HG02884 (cell line): ENCODE measurements around the gene PDGFA.

Experiments
- ATAC-seq: cut with Tn5 transposase; IDR thresholded peaks from one replicate; pipeline ENCODE4 v1.9.1; 2021; ENCODE audit warnings: mild to moderate bottlenecking, moderate library complexity; ENCODE audit not compliant: unreplicated experiment

Gene PDGFA

GRCh38 chr7:491958-492713, 27.5 kb downstream of the PDGFA start:
- no peak for ATAC-seq

GRCh38 chr7:491292-491957, 28.2 kb downstream of the PDGFA start:
- no peak for ATAC-seq

GRCh38 chr7:490461-491291, 29.0 kb downstream of the PDGFA start:
- no peak for ATAC-seq

DNA sequence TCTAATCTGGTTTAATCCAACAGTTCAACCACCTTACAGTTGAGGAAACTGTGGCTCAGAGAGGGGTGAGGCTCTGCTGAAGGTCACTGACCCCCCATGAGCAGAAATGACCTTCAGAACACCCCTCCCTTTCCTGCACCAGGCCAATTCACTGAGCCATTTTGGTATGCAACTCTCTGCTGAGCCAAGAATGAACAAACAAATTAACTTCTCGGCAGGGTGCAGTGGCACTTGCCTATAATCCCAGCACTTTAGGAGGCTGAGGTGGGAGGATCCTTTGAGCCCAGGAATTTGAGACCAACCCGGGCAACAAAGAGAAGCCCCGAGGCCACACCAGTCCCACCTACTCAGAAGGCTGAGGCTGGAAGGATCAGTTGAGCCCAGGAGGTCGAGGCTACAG, 29.8 kb downstream of the PDGFA start:
- no peak for ATAC-seq

- no peak for ATAC-seq
Observed at GRCh38 chr7:486216-486743, 33.4 kb downstream of the PDGFA start.

DNA sequence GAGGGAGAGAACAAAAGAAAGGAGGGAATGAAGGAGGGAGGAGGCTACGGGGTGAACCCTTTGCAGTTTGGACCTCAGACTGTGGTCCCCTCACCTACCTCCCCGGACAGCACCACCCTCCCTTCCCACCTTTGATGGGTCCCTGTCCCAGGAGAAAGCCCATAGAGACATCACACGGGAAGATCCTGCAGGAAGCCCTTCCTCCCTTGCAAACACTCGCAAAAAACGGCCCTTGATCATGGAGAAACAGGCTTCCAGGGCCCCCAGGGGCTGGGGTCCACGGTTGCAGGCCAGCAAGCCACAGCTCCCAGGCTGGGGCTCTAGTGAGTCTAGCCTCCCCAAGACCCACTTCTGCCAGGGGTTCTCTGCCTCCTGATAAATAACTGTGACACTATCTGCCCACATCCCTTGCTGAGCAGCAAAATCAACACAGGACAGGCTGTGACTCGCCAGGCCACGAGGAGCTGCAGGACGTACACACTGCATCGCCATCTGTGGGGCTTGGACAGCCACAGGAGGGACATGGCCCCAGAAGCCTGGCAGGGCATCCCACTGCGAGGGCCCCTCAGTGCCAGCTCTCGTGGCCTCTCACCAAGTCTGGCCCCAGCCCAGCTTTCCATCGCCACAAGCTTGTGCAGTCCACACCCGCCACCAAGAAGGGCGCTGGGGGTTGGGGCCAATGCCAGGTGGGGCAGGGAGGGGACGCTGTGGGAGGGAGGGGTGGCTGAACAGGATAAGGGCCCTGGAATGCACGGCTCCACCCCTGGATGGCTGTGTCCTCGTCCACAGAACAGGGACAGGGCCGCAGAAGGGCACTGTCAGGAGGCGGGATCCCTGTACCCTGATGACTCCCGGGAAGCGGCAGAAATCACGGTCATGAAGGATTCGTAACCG, 34.2 kb downstream of the PDGFA start:
- ATAC-seq: no peak

- no peak for ATAC-seq
Observed at GRCh38 chr7:484356-485101, 35.1 kb downstream of the PDGFA start.

GRCh38 chr7:483656-484355, 35.8 kb downstream of the PDGFA start:
- no peak for ATAC-seq

GRCh38 chr7:482521-483083, 37.0 kb downstream of the PDGFA start:
- ATAC-seq: no peak

- ATAC-seq: no peak
Observed at GRCh38 chr7:481219-481930, 38.3 kb downstream of the PDGFA start.

DNA sequence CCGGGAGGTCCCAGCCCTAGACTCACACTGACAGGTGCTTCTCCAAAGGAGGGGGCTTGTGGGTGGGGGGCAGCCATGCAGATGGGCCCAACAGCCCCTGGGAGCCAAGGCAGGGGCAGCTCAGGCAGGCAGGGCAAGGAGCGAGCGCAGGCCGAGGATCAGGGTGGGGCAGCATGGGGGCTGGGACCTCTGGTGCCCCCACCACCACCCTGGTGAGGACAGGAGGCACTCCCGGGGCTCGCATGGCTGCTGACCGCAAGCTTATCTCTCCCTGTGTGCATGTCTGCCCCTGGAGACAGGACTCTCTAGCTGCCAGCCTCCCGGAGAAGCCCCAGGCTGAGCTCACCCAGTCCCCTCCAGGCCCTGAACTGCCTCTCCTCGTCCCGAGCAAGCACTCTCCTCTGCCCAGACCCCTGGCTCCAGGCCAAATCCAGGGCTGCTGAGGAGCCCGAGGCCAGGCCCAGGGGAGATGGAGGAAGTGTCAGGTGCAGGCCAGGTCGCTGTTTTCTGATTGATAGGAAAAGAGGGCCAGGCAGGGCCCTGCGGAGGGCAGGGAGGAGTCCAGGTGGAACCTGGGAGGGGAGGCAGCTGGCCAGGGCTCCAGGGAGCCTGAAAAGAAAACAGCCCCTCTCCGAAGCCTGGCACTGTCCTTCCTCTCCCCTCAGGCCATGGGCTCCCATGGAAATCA, 39.0 kb downstream of the PDGFA start:
- ATAC-seq: no peak

DNA sequence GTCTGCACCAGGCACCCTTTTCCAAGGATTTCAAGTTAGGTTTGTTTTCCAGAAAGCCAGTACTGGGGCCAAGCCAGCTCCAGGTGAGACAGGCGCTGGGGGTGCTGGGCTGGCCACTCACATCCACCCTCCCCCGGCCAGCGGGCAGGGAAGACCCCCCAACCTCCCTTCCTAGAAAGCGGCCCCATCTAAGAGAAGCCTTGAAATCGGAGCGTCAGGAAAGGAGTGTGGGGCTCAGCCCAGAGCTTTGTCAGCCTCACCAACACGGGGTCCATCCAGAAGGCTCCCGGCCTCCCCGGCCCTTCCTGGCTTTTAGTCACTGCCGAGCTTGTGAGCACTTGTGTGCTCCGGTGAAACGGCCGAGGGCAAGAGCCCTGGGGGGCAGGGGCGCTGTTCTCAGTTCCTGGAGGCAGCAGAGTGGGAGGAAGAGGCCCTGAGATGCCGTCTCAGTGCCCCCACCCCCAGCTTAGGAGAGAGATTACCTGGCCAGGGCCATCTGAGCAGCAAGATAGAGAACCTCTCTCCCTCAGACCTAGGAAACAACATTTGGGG, 39.6 kb downstream of the PDGFA start:
- ATAC-seq: no peak

GRCh38 chr7:479115-479947, 40.3 kb downstream of the PDGFA start:
- ATAC-seq: no peak

GRCh38 chr7:477626-478220, 41.9 kb downstream of the PDGFA start:
- no peak for ATAC-seq

DNA sequence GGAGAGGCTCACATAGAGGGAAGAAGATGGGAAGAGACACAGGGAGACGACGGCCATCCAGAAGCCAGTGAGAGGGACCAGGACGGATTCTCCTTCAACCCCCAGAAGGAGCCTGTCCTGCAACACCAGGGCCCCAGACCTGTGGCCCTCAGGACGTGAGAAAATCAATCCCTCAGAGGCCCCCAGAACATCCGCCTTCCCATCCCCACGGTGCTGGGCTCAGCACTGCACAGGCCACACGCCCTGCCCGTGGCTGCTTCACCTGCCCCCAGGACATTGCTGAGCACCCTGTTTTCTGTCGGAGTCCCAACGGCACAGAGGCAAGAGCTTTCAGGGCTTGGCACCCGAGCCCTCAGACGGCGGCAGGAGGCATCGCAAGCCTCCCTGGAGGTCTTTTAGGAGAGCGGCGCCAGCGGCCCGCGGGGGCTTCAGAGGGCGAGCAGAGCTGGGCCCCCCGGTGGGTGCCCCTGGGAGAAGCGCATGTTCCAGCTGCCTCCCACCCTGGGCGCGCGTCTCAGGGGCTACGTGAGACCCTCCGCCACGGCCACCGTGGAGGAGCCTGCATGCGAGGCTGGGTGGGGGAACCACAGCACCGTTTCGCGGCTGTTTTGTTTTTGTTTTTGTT, 42.8 kb downstream of the PDGFA start:
- no peak for ATAC-seq
